GM23338 (cell line): ENCODE measurements around the gene TCF12. TPM values are rescaled to one million over a fixed set of nuclear protein-coding genes. Genes with fewer than 3 reads are reported as not detected.

ENCODE experiments used
- ATAC-seq: fragments of 200-7000 bp; cut with Tn5 transposase; 3 replicates; pipeline ENCODE4 v1.9.1; 2020
- DNase-seq: peaks from one replicate; pipeline ENCODE4 v3.0.0-alpha.2; 2015; ENCODE audit warnings: low spot score
- H2AFZ ChIP-seq: fragments of 200-600 bp; sonication (generic); 2 replicates; pipeline ENCODE4 v1.8.0; 2016; ENCODE audit warnings: antibody characterized with exemption, mild to moderate bottlenecking, moderate library complexity
- H3F3A ChIP-seq: fragments of 200-600 bp; sonication (generic); replicated peaks from 2 replicates; pipeline ENCODE4 v1.8.0; 2017; ENCODE audit warnings: antibody characterized with exemption, mixed run types, low read depth
- H3K27ac ChIP-seq: fragments of 200-600 bp; sonication (generic); 2 replicates; pipeline ENCODE4 v1.6.1; 2016; ENCODE audit warnings: low read depth
- H3K27me3 ChIP-seq: fragments of 200-600 bp; sonication (generic); 2 replicates; pipeline ENCODE4 v1.8.0; 2016; ENCODE audit warnings: mild to moderate bottlenecking, mixed run types, moderate library complexity; ENCODE audit not compliant: insufficient read depth
- H3K36me3 ChIP-seq: fragments of 200-600 bp; sonication (generic); 2 replicates; pipeline ENCODE4 v1.8.0; 2016; ENCODE audit warnings: mild to moderate bottlenecking; ENCODE audit not compliant: insufficient read depth
- H3K4me1 ChIP-seq: fragments of 200-600 bp; sonication (generic); 2 replicates; pipeline ENCODE4 v1.8.0; 2016; ENCODE audit warnings: mild to moderate bottlenecking, moderate library complexity; ENCODE audit not compliant: insufficient read depth
- H3K4me2 ChIP-seq: fragments of 200-600 bp; sonication (generic); 2 replicates; pipeline ENCODE4 v1.7.1; 2017; ENCODE audit warnings: mixed run types
- H3K4me3 ChIP-seq: fragments of 200-600 bp; sonication (generic); 2 replicates; pipeline ENCODE4 v1.6.1; 2016; ENCODE audit warnings: mixed run types
- H3K79me2 ChIP-seq: fragments of 200-600 bp; sonication (generic); replicated peaks from 2 replicates; pipeline ENCODE4 v1.8.0; 2017; ENCODE audit warnings: mild to moderate bottlenecking; ENCODE audit not compliant: insufficient read depth
- H3K9me2 ChIP-seq: fragments of 200-600 bp; sonication (generic); 2 replicates; pipeline ENCODE4 v1.8.0; 2017; ENCODE audit not compliant: insufficient read depth
- H4K20me1 ChIP-seq: fragments of 200-600 bp; sonication (generic); replicated peaks from 2 replicates; pipeline ENCODE4 v1.8.0; 2017; ENCODE audit warnings: mild to moderate bottlenecking; ENCODE audit not compliant: insufficient read depth
- H3K27ac Mint-ChIP-seq: 2 replicates; pipeline ENCODE4 v1.8.0; 2020; ENCODE audit warnings: inconsistent platforms, mild to moderate bottlenecking, moderate library complexity, mixed read lengths
- H3K27me3 Mint-ChIP-seq: 3 replicates; pipeline ENCODE4 v1.8.0; 2022; ENCODE audit warnings: low read depth, mild to moderate bottlenecking, moderate library complexity, mixed read lengths, inconsistent platforms; ENCODE audit not compliant: insufficient read depth, poor library complexity
- H3K36me3 Mint-ChIP-seq: 3 replicates; pipeline ENCODE4 v1.8.0; 2021; ENCODE audit warnings: low read depth, mild to moderate bottlenecking, inconsistent platforms, moderate library complexity, mixed read lengths
- H3K4me1 Mint-ChIP-seq: 3 replicates; pipeline ENCODE4 v1.8.0; 2020; ENCODE audit warnings: mild to moderate bottlenecking, inconsistent platforms, mixed read lengths
- H3K4me3 Mint-ChIP-seq: 3 replicates; pipeline ENCODE4 v1.8.0; 2021; ENCODE audit warnings: moderate library complexity, mild to moderate bottlenecking, inconsistent platforms, mixed read lengths
- H3K9me3 Mint-ChIP-seq: 3 replicates; pipeline ENCODE4 v1.8.0; 2020; ENCODE audit warnings: moderate library complexity, mild to moderate bottlenecking, inconsistent platforms, mixed read lengths
- CREB1 ChIP-seq: fragments of 250-450 bp; sonication (Bioruptor Pico); IDR thresholded peaks from 2 replicates; pipeline ENCODE4 v1.5.0; 2020; ENCODE audit warnings: low read depth, mild to moderate bottlenecking, moderate library complexity
- EZH2 ChIP-seq: fragments of 200-600 bp; sonication (generic); IDR thresholded peaks from one replicate; pipeline ENCODE4 v1.8.0; 2017; ENCODE audit warnings: antibody characterized with exemption, mild to moderate bottlenecking, low read depth; ENCODE audit not compliant: unreplicated experiment
- EZH2phosphoT487 ChIP-seq: fragments of 200-600 bp; sonication (generic); IDR thresholded peaks from one replicate; pipeline ENCODE4 v1.8.1; 2018; ENCODE audit warnings: antibody characterized with exemption; ENCODE audit not compliant: unreplicated experiment
- JUNB ChIP-seq: IDR thresholded peaks from one replicate; pipeline ENCODE4 v1.6.1; 2016; ENCODE audit warnings: antibody characterized with exemption; ENCODE audit not compliant: unreplicated experiment
- NANOG ChIP-seq: IDR thresholded peaks from 2 replicates; pipeline ENCODE4 v1.6.1; 2016; ENCODE audit warnings: antibody characterized with exemption, borderline replicate concordance
- POLR2AphosphoS5 ChIP-seq: IDR thresholded peaks from 2 replicates; pipeline ENCODE4 v1.6.1; 2016; ENCODE audit warnings: antibody characterized with exemption, low read depth
- STAT1 ChIP-seq: IDR thresholded peaks from one replicate; pipeline ENCODE4 v1.6.1; 2016; ENCODE audit warnings: antibody characterized with exemption; ENCODE audit not compliant: unreplicated experiment
- ZNF114 ChIP-seq: fragments of 250-450 bp; sonication (Bioruptor Pico); IDR thresholded peaks from 2 replicates; pipeline ENCODE4 v1.5.0; 2020; ENCODE audit warnings: mild to moderate bottlenecking, moderate library complexity
- ZNF331 ChIP-seq: fragments of 250-450 bp; sonication (Bioruptor Pico); IDR thresholded peaks from 2 replicates; pipeline ENCODE4 v1.5.0; 2020; ENCODE audit warnings: low read depth, mild to moderate bottlenecking, moderate library complexity
- polyA plus RNA-seq: library from polyadenylated mRNA; unstranded; fragments of >200 nt; fragmentation: Nextera tagmentation; extraction: Ambion mirVana; gene quantifications from 2 replicates; pipeline ENCODE4 v1.2.1, GENCODE V29; 2016
- total RNA-seq: library from RNA; depleted of rRNA; stranded (reverse); fragments of >200 nt; shearing (Covaris generic); gene quantifications from 2 replicates; pipeline ENCODE4 v1.2.3, GENCODE V29; 2014
- TF ChIP-seq, protein P1 (sequence below): IDR thresholded peaks from one replicate; pipeline ENCODE4 v1.6.1; 2018; ENCODE audit warnings: antibody characterized with exemption; ENCODE audit not compliant: unreplicated experiment
- TF ChIP-seq, protein P2 (sequence below): fragments of 250-450 bp; sonication (Bioruptor Pico); IDR thresholded peaks from 2 replicates; pipeline ENCODE4 v1.5.0; 2020; ENCODE audit warnings: mild to moderate bottlenecking, moderate library complexity
- TF ChIP-seq, protein P3 (sequence below), 2 experiments: fragments of 200-600 bp in 1 of 2; sonication (generic) in 1 of 2; conservative IDR thresholded peaks; 2 replicates each; pipeline versions ENCODE4 v1.5.1 to v1.6.1; 2016 to 2017; ENCODE audit warnings: antibody characterized with exemption in 2 of 2, low read depth in 2 of 2, mild to moderate bottlenecking in 2 of 2, moderate library complexity in 1 of 2
- TF ChIP-seq, protein P4 (sequence below): IDR thresholded peaks from 2 replicates; pipeline ENCODE4 v1.6.1; 2016; ENCODE audit warnings: antibody characterized with exemption

The TCF12 gene
- total and polyA plus RNA-seq, 2 experiments from 2014 or later = 27.6 to 104 TPM

DNA sequence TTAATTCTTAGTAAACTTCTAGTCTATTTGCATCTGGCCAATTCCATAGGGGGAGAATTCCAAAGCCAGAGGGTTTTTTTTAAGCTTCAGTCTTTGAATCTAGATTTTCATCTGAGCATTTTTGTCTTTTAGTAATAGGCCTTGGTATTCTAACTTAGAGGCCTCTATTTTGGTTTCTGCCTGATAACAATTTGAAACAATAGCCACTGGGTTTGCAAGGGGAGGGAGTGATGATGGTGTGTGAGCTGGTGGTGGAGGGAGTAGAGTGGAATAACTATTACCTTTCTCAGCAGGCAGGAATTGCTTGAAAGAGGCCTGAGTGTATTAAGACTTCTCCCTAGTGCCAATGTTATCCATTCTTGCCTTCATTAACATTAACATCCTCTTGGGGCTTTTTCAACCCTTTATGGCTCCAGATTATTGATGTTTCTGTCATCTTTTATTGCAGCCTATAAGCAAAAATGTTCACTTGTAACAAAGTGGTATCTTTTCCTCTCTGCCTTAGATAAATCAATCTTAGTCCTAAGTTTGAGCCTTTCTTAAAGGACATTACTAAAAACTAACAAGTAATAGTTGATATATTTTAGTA lies 26.5 kb upstream of the TCF12 start:
- H3K4me1 ChIP-seq = peaks cover 12% of the 10 kb centered on the region
- Mint-ChIP-seq H3K27me3 (peaks cover 2% of the 10 kb centered on the region), H3K4me3 (no peak overlapping the region), H3K4me1 (peaks cover 21% of the 10 kb centered on the region), H3K9me3 (no peaks in the 10 kb centered on the region), H3K27ac (no peak overlapping the region), H3K36me3 (peaks cover 3% of the 10 kb centered on the region; the same call in 1 of the 3 replicates)
- no peaks in the 10 kb centered on the region for H3K79me2 ChIP-seq
- peak; percentile 31 for DNase-seq
- H3K27ac ChIP-seq = no peak overlapping the region
- no peak overlapping the region for H3K4me2 ChIP-seq
- H4K20me1 ChIP-seq = no peaks in the 10 kb centered on the region
- H3K4me3 ChIP-seq = no peak overlapping the region
- H3F3A ChIP-seq = peaks cover 10% of the 10 kb centered on the region
- H3K27me3 ChIP-seq = peaks cover 19% of the 10 kb centered on the region
- no peak overlapping the region for H2AFZ ChIP-seq
- TF ChIP-seq, protein P1, sequence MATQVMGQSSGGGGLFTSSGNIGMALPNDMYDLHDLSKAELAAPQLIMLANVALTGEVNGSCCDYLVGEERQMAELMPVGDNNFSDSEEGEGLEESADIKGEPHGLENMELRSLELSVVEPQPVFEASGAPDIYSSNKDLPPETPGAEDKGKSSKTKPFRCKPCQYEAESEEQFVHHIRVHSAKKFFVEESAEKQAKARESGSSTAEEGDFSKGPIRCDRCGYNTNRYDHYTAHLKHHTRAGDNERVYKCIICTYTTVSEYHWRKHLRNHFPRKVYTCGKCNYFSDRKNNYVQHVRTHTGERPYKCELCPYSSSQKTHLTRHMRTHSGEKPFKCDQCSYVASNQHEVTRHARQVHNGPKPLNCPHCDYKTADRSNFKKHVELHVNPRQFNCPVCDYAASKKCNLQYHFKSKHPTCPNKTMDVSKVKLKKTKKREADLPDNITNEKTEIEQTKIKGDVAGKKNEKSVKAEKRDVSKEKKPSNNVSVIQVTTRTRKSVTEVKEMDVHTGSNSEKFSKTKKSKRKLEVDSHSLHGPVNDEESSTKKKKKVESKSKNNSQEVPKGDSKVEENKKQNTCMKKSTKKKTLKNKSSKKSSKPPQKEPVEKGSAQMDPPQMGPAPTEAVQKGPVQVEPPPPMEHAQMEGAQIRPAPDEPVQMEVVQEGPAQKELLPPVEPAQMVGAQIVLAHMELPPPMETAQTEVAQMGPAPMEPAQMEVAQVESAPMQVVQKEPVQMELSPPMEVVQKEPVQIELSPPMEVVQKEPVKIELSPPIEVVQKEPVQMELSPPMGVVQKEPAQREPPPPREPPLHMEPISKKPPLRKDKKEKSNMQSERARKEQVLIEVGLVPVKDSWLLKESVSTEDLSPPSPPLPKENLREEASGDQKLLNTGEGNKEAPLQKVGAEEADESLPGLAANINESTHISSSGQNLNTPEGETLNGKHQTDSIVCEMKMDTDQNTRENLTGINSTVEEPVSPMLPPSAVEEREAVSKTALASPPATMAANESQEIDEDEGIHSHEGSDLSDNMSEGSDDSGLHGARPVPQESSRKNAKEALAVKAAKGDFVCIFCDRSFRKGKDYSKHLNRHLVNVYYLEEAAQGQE = no peak
- TF ChIP-seq, protein P2, sequence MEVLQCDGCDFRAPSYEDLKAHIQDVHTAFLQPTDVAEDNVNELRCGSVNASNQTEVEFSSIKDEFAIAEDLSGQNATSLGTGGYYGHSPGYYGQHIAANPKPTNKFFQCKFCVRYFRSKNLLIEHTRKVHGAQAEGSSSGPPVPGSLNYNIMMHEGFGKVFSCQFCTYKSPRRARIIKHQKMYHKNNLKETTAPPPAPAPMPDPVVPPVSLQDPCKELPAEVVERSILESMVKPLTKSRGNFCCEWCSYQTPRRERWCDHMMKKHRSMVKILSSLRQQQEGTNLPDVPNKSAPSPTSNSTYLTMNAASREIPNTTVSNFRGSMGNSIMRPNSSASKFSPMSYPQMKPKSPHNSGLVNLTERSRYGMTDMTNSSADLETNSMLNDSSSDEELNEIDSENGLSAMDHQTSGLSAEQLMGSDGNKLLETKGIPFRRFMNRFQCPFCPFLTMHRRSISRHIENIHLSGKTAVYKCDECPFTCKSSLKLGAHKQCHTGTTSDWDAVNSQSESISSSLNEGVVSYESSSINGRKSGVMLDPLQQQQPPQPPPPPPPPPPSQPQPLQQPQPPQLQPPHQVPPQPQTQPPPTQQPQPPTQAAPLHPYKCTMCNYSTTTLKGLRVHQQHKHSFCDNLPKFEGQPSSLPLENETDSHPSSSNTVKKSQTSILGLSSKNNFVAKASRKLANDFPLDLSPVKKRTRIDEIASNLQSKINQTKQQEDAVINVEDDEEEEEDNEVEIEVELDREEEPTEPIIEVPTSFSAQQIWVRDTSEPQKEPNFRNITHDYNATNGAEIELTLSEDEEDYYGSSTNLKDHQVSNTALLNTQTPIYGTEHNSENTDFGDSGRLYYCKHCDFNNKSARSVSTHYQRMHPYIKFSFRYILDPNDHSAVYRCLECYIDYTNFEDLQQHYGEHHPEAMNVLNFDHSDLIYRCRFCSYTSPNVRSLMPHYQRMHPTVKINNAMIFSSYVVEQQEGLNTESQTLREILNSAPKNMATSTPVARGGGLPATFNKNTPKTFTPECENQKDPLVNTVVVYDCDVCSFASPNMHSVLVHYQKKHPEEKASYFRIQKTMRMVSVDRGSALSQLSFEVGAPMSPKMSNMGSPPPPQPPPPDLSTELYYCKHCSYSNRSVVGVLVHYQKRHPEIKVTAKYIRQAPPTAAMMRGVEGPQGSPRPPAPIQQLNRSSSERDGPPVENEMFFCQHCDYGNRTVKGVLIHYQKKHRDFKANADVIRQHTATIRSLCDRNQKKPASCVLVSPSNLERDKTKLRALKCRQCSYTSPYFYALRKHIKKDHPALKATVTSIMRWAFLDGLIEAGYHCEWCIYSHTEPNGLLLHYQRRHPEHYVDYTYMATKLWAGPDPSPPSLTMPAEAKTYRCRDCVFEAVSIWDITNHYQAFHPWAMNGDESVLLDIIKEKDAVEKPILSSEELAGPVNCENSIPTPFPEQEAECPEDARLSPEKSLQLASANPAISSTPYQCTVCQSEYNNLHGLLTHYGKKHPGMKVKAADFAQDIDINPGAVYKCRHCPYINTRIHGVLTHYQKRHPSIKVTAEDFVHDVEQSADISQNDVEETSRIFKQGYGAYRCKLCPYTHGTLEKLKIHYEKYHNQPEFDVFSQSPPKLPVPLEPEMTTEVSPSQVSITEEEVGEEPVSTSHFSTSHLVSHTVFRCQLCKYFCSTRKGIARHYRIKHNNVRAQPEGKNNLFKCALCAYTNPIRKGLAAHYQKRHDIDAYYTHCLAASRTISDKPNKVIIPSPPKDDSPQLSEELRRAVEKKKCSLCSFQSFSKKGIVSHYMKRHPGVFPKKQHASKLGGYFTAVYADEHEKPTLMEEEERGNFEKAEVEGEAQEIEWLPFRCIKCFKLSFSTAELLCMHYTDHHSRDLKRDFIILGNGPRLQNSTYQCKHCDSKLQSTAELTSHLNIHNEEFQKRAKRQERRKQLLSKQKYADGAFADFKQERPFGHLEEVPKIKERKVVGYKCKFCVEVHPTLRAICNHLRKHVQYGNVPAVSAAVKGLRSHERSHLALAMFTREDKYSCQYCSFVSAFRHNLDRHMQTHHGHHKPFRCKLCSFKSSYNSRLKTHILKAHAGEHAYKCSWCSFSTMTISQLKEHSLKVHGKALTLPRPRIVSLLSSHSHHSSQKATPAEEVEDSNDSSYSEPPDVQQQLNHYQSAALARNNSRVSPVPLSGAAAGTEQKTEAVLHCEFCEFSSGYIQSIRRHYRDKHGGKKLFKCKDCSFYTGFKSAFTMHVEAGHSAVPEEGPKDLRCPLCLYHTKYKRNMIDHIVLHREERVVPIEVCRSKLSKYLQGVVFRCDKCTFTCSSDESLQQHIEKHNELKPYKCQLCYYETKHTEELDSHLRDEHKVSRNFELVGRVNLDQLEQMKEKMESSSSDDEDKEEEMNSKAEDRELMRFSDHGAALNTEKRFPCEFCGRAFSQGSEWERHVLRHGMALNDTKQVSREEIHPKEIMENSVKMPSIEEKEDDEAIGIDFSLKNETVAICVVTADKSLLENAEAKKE = no peak
- no peak for TF ChIP-seq CREB1 (CRISPR knock-in tag)
- TF ChIP-seq, protein P3, sequence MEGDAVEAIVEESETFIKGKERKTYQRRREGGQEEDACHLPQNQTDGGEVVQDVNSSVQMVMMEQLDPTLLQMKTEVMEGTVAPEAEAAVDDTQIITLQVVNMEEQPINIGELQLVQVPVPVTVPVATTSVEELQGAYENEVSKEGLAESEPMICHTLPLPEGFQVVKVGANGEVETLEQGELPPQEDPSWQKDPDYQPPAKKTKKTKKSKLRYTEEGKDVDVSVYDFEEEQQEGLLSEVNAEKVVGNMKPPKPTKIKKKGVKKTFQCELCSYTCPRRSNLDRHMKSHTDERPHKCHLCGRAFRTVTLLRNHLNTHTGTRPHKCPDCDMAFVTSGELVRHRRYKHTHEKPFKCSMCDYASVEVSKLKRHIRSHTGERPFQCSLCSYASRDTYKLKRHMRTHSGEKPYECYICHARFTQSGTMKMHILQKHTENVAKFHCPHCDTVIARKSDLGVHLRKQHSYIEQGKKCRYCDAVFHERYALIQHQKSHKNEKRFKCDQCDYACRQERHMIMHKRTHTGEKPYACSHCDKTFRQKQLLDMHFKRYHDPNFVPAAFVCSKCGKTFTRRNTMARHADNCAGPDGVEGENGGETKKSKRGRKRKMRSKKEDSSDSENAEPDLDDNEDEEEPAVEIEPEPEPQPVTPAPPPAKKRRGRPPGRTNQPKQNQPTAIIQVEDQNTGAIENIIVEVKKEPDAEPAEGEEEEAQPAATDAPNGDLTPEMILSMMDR (conservative IDR thresholded peaks at IDR 0.05; ENCODE audit: low read depth in 2 of 2) = no peak
- no peak for TF ChIP-seq ZNF331 (CRISPR knock-in tag)
- TF ChIP-seq JUNB = no peak
- TF ChIP-seq EZH2 = no peak
- no peak for TF ChIP-seq ZNF114 (CRISPR knock-in tag)
- no peak for TF ChIP-seq EZH2phosphoT487
- no peak for TF ChIP-seq POLR2AphosphoS5
- TF ChIP-seq NANOG = no peak
- no peak for TF ChIP-seq STAT1
- TF ChIP-seq, protein P4, sequence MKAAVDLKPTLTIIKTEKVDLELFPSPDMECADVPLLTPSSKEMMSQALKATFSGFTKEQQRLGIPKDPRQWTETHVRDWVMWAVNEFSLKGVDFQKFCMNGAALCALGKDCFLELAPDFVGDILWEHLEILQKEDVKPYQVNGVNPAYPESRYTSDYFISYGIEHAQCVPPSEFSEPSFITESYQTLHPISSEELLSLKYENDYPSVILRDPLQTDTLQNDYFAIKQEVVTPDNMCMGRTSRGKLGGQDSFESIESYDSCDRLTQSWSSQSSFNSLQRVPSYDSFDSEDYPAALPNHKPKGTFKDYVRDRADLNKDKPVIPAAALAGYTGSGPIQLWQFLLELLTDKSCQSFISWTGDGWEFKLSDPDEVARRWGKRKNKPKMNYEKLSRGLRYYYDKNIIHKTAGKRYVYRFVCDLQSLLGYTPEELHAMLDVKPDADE = no peak
- H3K36me3 ChIP-seq = no peaks in the 10 kb centered on the region
- ATAC-seq = no peak; the same call in 1 of the 3 replicates
- no peaks in the 10 kb centered on the region for H3K9me2 ChIP-seq
